Activated CD4-positive, alpha-beta memory T cell treated with anti-CD3 and anti-CD28 coated beads for 36 hours (primary cell): Measurements from ENCODE around the gene CBX5. TPM values are rescaled to one million over a fixed set of nuclear protein-coding genes. Genes with fewer than 3 reads are reported as not detected.

Experiments
- CTCF ChIA-PET: fragments of 350-600 bp; sonication (Branson Sonifier 250); formaldehyde crosslinking; loops from one replicate; lab custom pipeline; 2021; ENCODE audit warnings: antibody characterized with exemption, inconsistent platforms; lab: Charles Lee
- POLR2A ChIA-PET: fragments of 350-600 bp; sonication (Branson Sonifier 250); formaldehyde crosslinking; loops from one replicate; lab custom pipeline; 2021; ENCODE audit warnings: antibody characterized with exemption; lab: Charles Lee
- DNase-seq: peaks from one replicate; pipeline ENCODE4 v3.0.0-alpha.2; 2020
- H3K27ac Mint-ChIP-seq: one replicate; pipeline ENCODE4 v1.8.0; 2021; ENCODE audit warnings: mixed read lengths
- H3K27me3 Mint-ChIP-seq: one replicate; pipeline ENCODE4 v1.8.0; 2021; ENCODE audit warnings: mixed read lengths
- H3K36me3 Mint-ChIP-seq: one replicate; pipeline ENCODE4 v1.8.0; 2021; ENCODE audit warnings: mixed read lengths
- H3K4me1 Mint-ChIP-seq: one replicate; pipeline ENCODE4 v1.8.0; 2021; ENCODE audit warnings: low read depth, mixed read lengths
- H3K4me3 Mint-ChIP-seq: one replicate; pipeline ENCODE4 v1.8.0; 2021; ENCODE audit warnings: mild to moderate bottlenecking, mixed read lengths
- H3K9me3 Mint-ChIP-seq: one replicate; pipeline ENCODE4 v1.8.0; 2021; ENCODE audit warnings: mixed read lengths
- intact Hi-C: fragments of 100-400 bp; cut with micrococcal nuclease; formaldehyde crosslinking; loops from one replicate; pipeline ENCODE4 v1.15.1; 2023
- total RNA-seq, 2 experiments: library from RNA; stranded (reverse); gene quantifications; one replicate each; pipeline ENCODE4 v1.2.3, GENCODE V29; 2021

The CBX5 gene
- total RNA-seq, 2 experiments from 2014 or later: 132 to 138 TPM

DNA sequence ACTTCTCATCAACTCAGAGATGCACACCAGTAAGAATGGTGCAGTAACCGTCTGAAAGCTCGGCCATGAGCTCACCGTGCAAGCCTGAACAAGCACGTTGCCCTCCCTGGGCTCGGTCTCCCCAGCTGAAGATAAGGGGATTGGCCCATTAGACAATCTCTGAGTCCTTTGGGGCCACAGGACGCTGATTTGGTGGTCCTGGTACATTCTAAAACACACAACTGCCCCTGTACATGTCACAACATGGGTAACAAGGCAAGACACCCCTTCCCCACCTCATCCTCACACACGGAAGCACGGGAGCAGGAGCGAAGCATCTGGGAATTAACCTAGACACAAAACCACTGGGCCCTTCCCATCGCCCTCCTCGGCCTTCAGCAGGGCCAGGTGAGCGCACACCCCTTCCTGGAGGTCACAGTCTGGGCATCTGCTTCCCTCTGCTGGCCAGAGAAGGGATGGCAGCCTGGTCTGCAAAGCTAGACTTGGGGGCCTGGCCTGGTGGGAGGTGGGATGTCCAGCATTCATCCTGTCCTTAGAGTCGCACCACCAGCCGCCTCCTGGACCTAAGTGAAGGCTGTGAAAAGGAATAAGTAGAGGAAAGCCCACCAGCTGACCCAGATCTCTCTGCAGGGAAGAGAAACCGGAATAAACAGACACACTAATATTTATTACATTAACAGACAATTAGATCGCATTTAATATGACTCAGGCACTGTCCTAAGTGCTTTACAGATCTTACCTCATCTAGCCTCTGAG, 72.2 kb downstream of the CBX5 start:
- DNase-seq: peak; percentile 86
- H3K27me3 Mint-ChIP-seq: peaks cover 19% of the 10 kb centered on the region
- ChIA-PET CTCF (interaction anchor here (0.6 to 6.8 kb wide), 44 partner anchors 8 to 460 kb away, joined by 3 to 104 read pairs (median 4); partner anchors contain the start of genes COPZ1, HOXC10, HOXC4 and HOXC5), POLR2A (no interaction called here)
- no peak overlapping the region for H3K27ac Mint-ChIP-seq
- no peaks in the 10 kb centered on the region for H3K36me3 Mint-ChIP-seq
- no peak overlapping the region for H3K4me3 Mint-ChIP-seq
- H3K9me3 Mint-ChIP-seq: no peaks in the 10 kb centered on the region
- no peaks in the 10 kb centered on the region for H3K4me1 Mint-ChIP-seq
- intact Hi-C loops: no loop called here

DNA sequence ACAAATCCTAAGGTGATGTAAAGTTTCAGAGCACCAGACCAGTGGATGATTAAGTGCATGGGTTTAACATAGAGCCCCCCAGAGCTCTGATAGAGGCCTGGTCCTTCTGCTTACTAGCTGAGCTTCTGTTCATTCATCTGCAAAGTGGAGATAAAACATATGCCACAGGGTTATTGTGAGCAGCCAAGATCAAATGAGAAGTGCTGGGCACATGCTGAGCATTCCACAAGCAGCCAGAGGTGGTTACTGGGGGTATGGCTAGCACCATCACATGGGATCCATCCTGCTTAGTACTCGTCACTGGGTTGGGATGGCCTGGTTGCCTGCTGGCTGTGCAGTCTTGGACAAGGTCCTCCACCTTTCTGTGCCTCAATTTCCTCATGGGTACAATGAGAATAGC, 73.1 kb downstream of the CBX5 start:
- Mint-ChIP-seq H3K27me3 (peaks cover 21% of the 10 kb centered on the region), H3K4me1 (no peaks in the 10 kb centered on the region), H3K36me3 (no peaks in the 10 kb centered on the region), H3K9me3 (no peaks in the 10 kb centered on the region), H3K27ac (no peak overlapping the region), H3K4me3 (no peak overlapping the region)
- no peak for DNase-seq
- POLR2A ChIA-PET: interaction anchor here (0.6 kb wide), 1 partner anchor 135 kb away, joined by 3 read pairs; no protein-coding TSS in a partner anchor
- CTCF ChIA-PET: interaction anchor here (1.0 to 6.8 kb wide), 27 partner anchors 9 to 335 kb away, joined by 3 to 104 read pairs (median 5); partner anchors contain the start of genes HOXC10, HOXC4, HOXC5 and HOXC6
- intact Hi-C loops: no loop called here

DNA sequence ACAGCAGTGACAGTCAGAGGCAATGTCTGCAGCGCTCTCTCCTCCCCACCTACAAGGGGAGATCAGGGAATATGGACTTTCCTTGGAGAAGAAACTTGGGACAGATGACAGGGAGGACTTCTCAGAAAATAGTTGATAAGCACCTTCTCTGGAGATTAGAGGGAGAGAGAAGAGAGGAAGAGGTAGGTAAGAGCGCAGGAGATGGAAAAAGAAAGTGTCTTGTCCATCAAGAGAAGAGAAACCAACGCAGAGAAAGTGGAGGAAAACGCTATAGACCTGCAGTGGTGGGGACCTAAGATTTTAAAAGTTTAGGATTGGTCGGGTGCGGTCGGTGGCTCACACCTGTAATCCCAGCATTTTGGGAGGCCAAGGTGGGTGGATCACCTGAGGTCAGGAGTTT, 75.6 kb downstream of the CBX5 start:
- CTCF ChIA-PET: interaction anchor here (4.2 to 6.8 kb wide), 3 partner anchors 11 to 198 kb away, joined by 43 to 104 read pairs (median 65); partner anchors contain the start of genes HOXC8 and SMUG1
- no peak overlapping the region for H3K27ac Mint-ChIP-seq
- H3K9me3 Mint-ChIP-seq: no peaks in the 10 kb centered on the region
- POLR2A ChIA-PET: no interaction called here
- H3K4me3 Mint-ChIP-seq: no peak overlapping the region
- peaks cover 39% of the 10 kb centered on the region for H3K27me3 Mint-ChIP-seq
- no peaks in the 10 kb centered on the region for H3K4me1 Mint-ChIP-seq
- no peaks in the 10 kb centered on the region for H3K36me3 Mint-ChIP-seq
- intact Hi-C loops: no loop called here
- no peak for DNase-seq

DNA sequence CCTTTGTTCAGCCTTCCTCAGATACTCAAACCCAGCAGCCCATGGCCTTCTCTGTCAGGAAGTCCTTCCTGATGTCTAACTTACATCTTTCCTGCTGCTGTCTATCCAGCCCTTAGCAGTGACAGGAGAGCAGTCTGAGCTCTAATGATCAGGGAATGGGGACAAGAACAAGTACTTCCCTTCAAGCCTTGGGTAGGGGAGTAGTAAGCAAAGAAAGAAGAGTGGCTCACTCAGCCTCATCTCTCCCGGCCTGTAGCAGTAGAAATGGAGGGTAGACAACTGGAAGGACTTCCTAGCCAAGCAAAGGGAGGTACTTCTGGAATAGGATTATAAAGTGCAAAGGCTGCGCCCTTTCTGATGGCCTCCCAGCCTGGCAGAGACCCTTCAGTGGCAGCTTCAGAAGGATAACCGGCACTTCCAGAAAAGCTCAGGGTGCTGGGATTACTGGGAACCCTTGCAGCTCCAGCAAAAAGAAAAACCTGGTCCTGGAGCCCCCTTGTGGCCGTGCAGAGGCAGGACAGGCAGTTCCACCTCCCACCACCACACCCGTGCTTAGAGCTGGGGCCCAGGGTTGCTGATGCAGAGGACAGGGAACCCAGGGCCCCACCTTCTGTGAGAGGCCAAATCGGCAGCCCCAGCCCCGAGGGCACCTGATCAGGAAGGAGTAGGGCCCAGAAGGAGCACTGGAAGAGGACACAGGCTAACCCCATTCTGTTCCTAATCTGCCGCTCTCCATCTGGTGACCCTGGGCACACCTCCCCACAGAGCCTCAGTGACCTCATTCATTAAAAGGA, 78.7 kb downstream of the CBX5 start:
- no peak overlapping the region for H3K27ac Mint-ChIP-seq
- no peaks in the 10 kb centered on the region for H3K9me3 Mint-ChIP-seq
- no peak overlapping the region for H3K4me3 Mint-ChIP-seq
- intact Hi-C loops: loop anchor here (1.0 kb wide), 1 partner anchor 195 kb away; no protein-coding TSS in a partner anchor
- ChIA-PET CTCF (interaction anchor here (0.6 to 6.0 kb wide), 45 partner anchors 9 to 861 kb away, joined by 3 to 112 read pairs (median 4); partner anchors contain the start of genes HOXC10, HOXC4, HOXC5 and HOXC8), POLR2A (interaction anchor here (1.0 kb wide), 1 partner anchor 169 kb away, joined by 3 read pairs; the partner anchor contains the start of gene HOXC5)
- H3K36me3 Mint-ChIP-seq: no peaks in the 10 kb centered on the region
- H3K27me3 Mint-ChIP-seq: peaks cover 48% of the 10 kb centered on the region
- peaks cover 3% of the 10 kb centered on the region for H3K4me1 Mint-ChIP-seq
- DNase-seq: peak; percentile 77

DNA sequence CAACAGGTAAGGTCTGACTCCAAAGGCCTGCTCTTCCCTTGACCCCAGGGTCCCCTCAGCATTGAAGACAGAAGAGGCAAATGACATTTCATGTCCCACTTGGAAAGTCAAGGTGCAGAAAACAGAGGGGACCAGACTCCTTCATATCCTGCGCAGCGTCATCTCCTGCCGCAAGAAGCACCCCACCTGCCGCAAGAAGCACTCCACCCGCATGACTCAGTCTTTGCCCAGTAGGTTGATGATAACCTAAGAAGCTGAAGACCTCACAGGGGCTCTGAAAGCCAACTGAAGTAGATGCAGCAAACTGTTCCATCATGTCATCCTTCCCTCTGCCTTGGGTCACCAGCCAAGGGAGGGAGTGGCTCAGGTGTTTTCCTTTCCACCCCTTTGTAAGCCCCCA, 79.5 kb downstream of the CBX5 start:
- peaks cover 46% of the 10 kb centered on the region for H3K27me3 Mint-ChIP-seq
- ChIA-PET POLR2A (no interaction called here), CTCF (interaction anchor here (0.9 to 6.0 kb wide), 19 partner anchors 10 to 444 kb away, joined by 3 to 112 read pairs (median 7); partner anchors contain the start of genes HOXC10, HOXC4, HOXC5 and HOXC8)
- no peaks in the 10 kb centered on the region for H3K36me3 Mint-ChIP-seq
- no peak overlapping the region for H3K27ac Mint-ChIP-seq
- peaks cover 3% of the 10 kb centered on the region for H3K4me1 Mint-ChIP-seq
- intact Hi-C loops: no loop called here
- no peaks in the 10 kb centered on the region for H3K9me3 Mint-ChIP-seq
- H3K4me3 Mint-ChIP-seq: no peak overlapping the region
- no peak for DNase-seq

DNA sequence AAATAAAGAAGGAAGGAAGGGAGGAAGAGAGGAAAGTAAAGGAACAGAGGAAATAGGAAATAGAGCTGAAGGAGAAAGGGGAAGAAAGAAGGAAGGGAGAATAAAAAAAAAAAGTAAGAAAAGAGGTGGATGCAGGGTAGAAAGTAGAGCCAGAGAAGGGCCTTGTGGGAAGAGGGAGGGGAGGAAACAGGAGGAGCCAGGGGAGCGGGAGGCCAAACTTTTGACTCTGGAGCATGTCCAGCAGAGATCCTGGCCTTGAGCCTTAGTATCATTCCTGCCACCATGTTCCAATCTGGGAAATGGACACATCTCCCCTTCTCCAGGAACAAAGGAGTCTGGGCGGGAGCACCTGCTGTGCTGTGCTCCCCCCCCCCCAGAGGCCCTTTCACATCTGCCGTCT, 80.0 kb downstream of the CBX5 start:
- DNase-seq: no peak
- no peak overlapping the region for H3K4me3 Mint-ChIP-seq
- peaks cover 51% of the 10 kb centered on the region for H3K27me3 Mint-ChIP-seq
- ChIA-PET CTCF (interaction anchor here (2.3 to 6.0 kb wide), 7 partner anchors 11 to 213 kb away, joined by 6 to 112 read pairs (median 46); partner anchors contain the start of genes HOXC10, HOXC4, HOXC5 and HOXC8), POLR2A (no interaction called here)
- no peaks in the 10 kb centered on the region for H3K36me3 Mint-ChIP-seq
- H3K9me3 Mint-ChIP-seq: no peaks in the 10 kb centered on the region
- peaks cover 3% of the 10 kb centered on the region for H3K4me1 Mint-ChIP-seq
- no peak overlapping the region for H3K27ac Mint-ChIP-seq
- intact Hi-C loops: no loop called here

DNA sequence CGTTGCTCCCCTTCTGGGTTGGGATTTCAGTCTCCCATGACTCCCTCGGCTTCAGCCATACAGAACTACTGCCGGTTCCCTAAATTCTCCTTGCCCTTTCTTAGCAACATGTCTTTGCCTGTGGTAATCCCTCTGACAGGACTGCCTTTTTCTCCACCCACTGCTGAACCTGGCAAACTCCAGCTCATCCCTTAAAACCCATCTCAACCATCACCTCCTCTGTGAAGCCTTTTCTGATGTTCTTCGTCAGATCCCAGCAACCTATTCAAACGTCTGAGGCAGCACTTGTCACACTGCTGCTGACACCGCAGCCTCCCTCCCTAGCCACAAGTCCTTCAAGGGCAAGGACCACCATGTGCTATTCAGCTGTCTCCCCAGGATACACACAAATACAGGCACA, 80.9 kb downstream of the CBX5 start:
- peaks cover 3% of the 10 kb centered on the region for H3K4me1 Mint-ChIP-seq
- POLR2A ChIA-PET: no interaction called here
- no peak overlapping the region for H3K4me3 Mint-ChIP-seq
- no peak for DNase-seq
- CTCF ChIA-PET: interaction anchor here (0.5 to 6.0 kb wide), 7 partner anchors 9 to 461 kb away, joined by 3 to 112 read pairs (median 24); partner anchors contain the start of genes HOXC10, HOXC5, HOXC8 and SMUG1
- peaks cover 52% of the 10 kb centered on the region for H3K27me3 Mint-ChIP-seq
- H3K27ac Mint-ChIP-seq: no peak overlapping the region
- no peaks in the 10 kb centered on the region for H3K36me3 Mint-ChIP-seq
- intact Hi-C loops: no loop called here
- H3K9me3 Mint-ChIP-seq: no peaks in the 10 kb centered on the region

DNA sequence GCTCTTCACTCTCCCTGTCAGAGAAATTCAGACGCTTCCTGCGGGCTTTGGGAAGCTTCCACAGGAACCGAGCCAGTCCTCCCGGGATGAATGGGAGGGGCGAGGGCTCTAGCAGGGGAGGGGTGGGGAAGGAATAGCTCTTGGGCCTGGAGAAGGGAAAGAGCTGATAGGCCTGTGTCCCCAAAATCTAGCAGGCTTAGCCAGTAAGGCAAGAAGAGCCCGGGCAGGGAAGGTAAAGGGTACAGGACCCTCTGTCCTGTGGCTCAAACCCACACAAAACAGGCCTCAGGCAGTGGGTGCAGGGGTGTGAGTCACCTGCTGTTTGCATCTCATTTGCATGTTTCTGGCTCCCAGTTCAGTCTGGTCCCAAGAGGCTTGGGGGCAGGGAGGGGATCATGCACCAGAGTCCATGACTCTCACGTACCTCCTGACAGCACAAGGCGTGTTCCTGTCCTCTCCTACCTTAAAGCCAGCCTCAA, 82.5 kb downstream of the CBX5 start:
- H3K36me3 Mint-ChIP-seq: no peaks in the 10 kb centered on the region
- no peaks in the 10 kb centered on the region for H3K9me3 Mint-ChIP-seq
- ChIA-PET CTCF (interaction anchor here (1.0 to 2.7 kb wide), 2 partner anchors 10 to 165 kb away, joined by 4 to 24 read pairs; partner anchors contain the start of gene HOXC5), POLR2A (no interaction called here)
- DNase-seq: no peak
- intact Hi-C loops: no loop called here
- H3K4me1 Mint-ChIP-seq: peaks cover 3% of the 10 kb centered on the region
- H3K4me3 Mint-ChIP-seq: no peak overlapping the region
- H3K27ac Mint-ChIP-seq: no peak overlapping the region
- peaks cover 55% of the 10 kb centered on the region for H3K27me3 Mint-ChIP-seq

DNA sequence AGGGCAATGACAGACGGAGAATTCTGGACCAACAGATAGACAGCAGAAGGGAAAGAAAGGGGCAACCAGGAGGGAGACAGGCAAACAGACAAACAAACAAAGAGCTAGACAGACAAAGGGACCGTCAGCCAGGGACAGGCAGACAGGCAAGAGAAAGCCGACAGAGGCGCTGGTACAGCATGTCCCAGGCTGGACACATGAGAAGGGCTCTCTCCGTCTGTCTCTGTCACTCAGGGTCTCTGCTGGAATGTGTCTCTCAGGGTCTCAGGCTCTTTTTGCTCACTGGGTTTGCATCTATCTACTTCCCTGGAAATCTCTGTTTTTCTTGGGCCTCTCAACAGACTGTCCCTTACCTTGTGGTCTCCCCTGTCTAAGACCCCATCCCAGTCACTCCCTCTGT, 82.9 kb downstream of the CBX5 start:
- DNase-seq: no peak
- CTCF ChIA-PET: interaction anchor here (1.0 to 2.7 kb wide), 2 partner anchors 11 to 165 kb away, joined by 4 to 24 read pairs; partner anchors contain the start of gene HOXC5
- no peaks in the 10 kb centered on the region for H3K9me3 Mint-ChIP-seq
- H3K4me1 Mint-ChIP-seq: peaks cover 3% of the 10 kb centered on the region
- H3K4me3 Mint-ChIP-seq: no peak overlapping the region
- H3K36me3 Mint-ChIP-seq: no peaks in the 10 kb centered on the region
- POLR2A ChIA-PET: no interaction called here
- no peak overlapping the region for H3K27ac Mint-ChIP-seq
- peaks cover 57% of the 10 kb centered on the region for H3K27me3 Mint-ChIP-seq
- intact Hi-C loops: no loop called here

DNA sequence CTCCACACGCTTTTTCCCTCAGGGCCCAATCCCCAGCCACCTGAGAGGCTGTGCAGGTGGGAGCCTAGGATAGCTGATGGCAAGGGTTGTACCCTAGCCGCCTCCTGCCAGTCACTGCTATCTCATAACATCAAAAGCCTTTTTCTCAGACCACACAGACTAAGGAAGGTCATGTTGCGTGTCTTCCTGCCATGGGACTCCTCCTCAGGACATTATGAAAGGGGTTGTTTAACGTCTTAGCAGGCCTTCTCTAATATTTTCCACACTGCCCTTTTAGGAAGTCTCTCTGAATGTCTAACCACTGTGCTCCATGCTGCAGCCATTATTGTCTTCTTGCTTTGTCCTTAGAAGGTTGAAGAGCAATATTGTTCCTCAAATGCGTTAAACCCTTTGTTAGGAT, 83.5 kb downstream of the CBX5 start:
- no peak overlapping the region for H3K4me3 Mint-ChIP-seq
- H3K9me3 Mint-ChIP-seq: no peaks in the 10 kb centered on the region
- H3K27me3 Mint-ChIP-seq: peaks cover 55% of the 10 kb centered on the region
- POLR2A ChIA-PET: no interaction called here
- H3K27ac Mint-ChIP-seq: no peak overlapping the region
- intact Hi-C loops: no loop called here
- no peak for DNase-seq
- CTCF ChIA-PET: interaction anchor here (1.0 to 5.3 kb wide), 3 partner anchors 31 to 165 kb away, joined by 3 to 81 read pairs (median 4); partner anchors contain the start of gene HOXC5
- H3K4me1 Mint-ChIP-seq: peaks cover 4% of the 10 kb centered on the region
- H3K36me3 Mint-ChIP-seq: no peaks in the 10 kb centered on the region

DNA sequence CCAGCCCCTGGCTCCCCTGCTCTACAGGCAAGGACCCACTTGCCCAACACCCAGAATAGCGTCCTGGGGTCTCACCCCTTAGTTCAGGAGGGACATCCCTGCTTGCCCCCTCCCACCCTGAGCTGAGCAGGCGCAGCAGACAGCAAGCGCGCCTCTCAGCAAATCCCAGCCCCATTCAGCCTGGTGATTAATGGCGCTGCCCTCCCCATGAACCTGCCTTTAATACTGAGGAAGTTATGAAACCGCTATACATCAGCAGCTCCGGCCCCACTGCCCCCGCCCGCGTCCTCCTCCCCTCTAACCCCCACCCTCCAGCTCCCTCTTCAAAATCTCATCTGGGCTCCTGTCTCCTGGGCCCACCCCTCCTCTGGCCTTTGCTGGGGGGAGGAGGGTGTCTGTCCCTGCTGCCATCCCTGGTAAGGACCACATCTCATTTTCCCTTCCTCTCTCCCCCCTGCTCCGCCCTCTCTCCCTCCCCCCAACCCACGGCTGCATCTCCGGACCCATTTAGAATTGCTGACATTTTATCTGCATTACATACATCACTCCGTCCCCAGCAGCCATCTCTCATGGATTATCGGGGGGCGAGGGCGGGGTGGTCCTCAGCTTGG, 84.1 kb downstream of the CBX5 start:
- DNase-seq: no peak
- no peaks in the 10 kb centered on the region for H3K36me3 Mint-ChIP-seq
- no peaks in the 10 kb centered on the region for H3K9me3 Mint-ChIP-seq
- no peak overlapping the region for H3K27ac Mint-ChIP-seq
- ChIA-PET CTCF (interaction anchor here (1.1 to 8.4 kb wide), 5 partner anchors 12 to 189 kb away, joined by 3 to 127 read pairs (median 10); partner anchors contain the start of genes HOXC5 and HOXC8), POLR2A (no interaction called here)
- no peak overlapping the region for H3K4me3 Mint-ChIP-seq
- H3K27me3 Mint-ChIP-seq: peaks cover 49% of the 10 kb centered on the region
- peaks cover 6% of the 10 kb centered on the region for H3K4me1 Mint-ChIP-seq
- intact Hi-C loops: no loop called here
